ENCODE measurements around the gene ANKS1B.

DNA sequence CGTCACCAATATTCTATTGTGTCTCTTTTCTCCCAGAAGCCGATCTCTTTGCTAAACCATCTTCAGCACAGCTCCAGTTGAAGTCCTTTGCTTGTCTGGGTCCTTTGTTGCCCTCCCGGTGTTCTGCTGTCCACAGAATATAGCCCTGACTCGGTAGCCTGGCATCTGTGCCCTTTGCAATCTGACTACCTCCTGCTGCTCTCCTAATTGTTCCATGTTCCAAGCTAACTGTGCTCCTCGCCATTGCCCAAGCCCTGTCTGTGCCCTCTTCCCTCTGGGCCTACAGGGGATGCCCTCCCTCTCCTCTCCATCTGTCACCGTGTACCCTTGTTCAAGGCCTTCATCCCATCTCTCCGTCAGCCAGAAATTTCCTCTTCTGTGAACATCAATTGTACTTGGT is 1033.3 kb downstream of the ANKS1B start:
- TF ChIP-seq, protein P1, sequence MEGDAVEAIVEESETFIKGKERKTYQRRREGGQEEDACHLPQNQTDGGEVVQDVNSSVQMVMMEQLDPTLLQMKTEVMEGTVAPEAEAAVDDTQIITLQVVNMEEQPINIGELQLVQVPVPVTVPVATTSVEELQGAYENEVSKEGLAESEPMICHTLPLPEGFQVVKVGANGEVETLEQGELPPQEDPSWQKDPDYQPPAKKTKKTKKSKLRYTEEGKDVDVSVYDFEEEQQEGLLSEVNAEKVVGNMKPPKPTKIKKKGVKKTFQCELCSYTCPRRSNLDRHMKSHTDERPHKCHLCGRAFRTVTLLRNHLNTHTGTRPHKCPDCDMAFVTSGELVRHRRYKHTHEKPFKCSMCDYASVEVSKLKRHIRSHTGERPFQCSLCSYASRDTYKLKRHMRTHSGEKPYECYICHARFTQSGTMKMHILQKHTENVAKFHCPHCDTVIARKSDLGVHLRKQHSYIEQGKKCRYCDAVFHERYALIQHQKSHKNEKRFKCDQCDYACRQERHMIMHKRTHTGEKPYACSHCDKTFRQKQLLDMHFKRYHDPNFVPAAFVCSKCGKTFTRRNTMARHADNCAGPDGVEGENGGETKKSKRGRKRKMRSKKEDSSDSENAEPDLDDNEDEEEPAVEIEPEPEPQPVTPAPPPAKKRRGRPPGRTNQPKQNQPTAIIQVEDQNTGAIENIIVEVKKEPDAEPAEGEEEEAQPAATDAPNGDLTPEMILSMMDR (IDR thresholded peaks at IDR 0.05; ENCODE audit: insufficient read depth, low read depth, low read length): no peak
- TF ChIP-seq EZH2 (IDR thresholded peaks at IDR 0.05; ENCODE audit: insufficient read depth, low read length): no peak
